Esophagus squamous epithelium (tissue), 5 donors: Measurements from ENCODE around the gene RARB. TPM values are rescaled to one million over a fixed set of nuclear protein-coding genes. Genes with fewer than 3 reads are reported as not detected.

ENCODE experiments used
- DNase-seq: peaks from one replicate; lab custom pipeline; 2025; lab: John Stamatoyannopoulos, UW
- H3K27ac ChIP-seq, 4 donors: fragments of 200-600 bp; sonication (generic); one replicate each; pipeline ENCODE4 v1.5.1; 2016 to 2019; ENCODE audit warnings: mild to moderate bottlenecking in 1 of 4
- H3K27me3 ChIP-seq, 4 donors: fragments of 200-600 bp; sonication (generic); 1 replicate in 3 of 4; 2 replicates in 1 of 4; pipeline versions ENCODE4 v1.5.1 to v1.6.0; 2017 to 2021; ENCODE audit warnings: antibody characterized with exemption in 1 of 4
- H3K36me3 ChIP-seq, 3 donors: fragments of 200-600 bp; sonication (generic); one replicate each; pipeline ENCODE4 v1.5.1; 2016 to 2019
- H3K4me1 ChIP-seq, 3 donors: fragments of 200-600 bp; sonication (generic); one replicate each; pipeline ENCODE4 v1.5.1; 2017 to 2019
- H3K4me3 ChIP-seq, 4 donors: fragments of 200-600 bp; sonication (generic); 1 replicate in 3 of 4; 2 replicates in 1 of 4; pipeline ENCODE4 v1.5.1; 2016 to 2019; ENCODE audit warnings: mild to moderate bottlenecking in 2 of 4, moderate library complexity in 1 of 4
- H3K9me3 ChIP-seq, 3 donors: fragments of 200-600 bp; sonication (generic); one replicate each; pipeline ENCODE4 v1.5.1; 2016 to 2019
- CTCF ChIP-seq, 6 experiments: fragments of 450-650 bp in 4 of 6; fragments of 200-600 bp in 2 of 6; sonication (generic) in 2 of 6; IDR thresholded peaks; one replicate each; pipeline ENCODE4 v1.5.1; 2016 to 2019; ENCODE audit warnings: antibody characterized with exemption in 6 of 6, mild to moderate bottlenecking in 4 of 6, moderate library complexity in 4 of 6
- POLR2A ChIP-seq, 4 donors: fragments of 450-650 bp; IDR thresholded peaks; one replicate each; pipeline ENCODE4 v1.6.1; 2017; ENCODE audit warnings: antibody characterized with exemption in 4 of 4, mild to moderate bottlenecking in 4 of 4, moderate library complexity in 3 of 4
- WGBS, 2 donors: methylation state at CpG; one replicate each; pipeline ENCODE4 v1.1.5; 2018; 5-methylcytosine and 5-hydroxymethylcytosine counted together
- intact Hi-C: fragments of 100-400 bp; cut with DNase I; formaldehyde crosslinking; loops from one replicate; pipeline ENCODE4 v1.15.0; 2022
- total RNA-seq, 4 donors: library from RNA; depleted of rRNA; stranded (reverse); fragments of >200 nt; gene quantifications; one replicate each; pipeline ENCODE4 v1.1.0, GENCODE V29; 2016
- donor health status: DM: yes; HTN: yes; CAD: no.

RARB gene
- total RNA-seq, 4 donors from 2014 or later = 1.9 to 9.0 (median 3.5) TPM

GRCh38 chr3:25589104-25589782 is 161.2 kb downstream of the RARB start:
- H3K9me3 ChIP-seq = no peaks in the 10 kb centered on the region
- intact Hi-C loops = no loop called here
- peaks cover 0 to 3% (median 0%) of the 10 kb centered on the region in 3 donors for H3K36me3 ChIP-seq
- no peak overlapping the region for H3K4me3 ChIP-seq
- H3K4me1 ChIP-seq = peaks cover 0 to 34% (median 18%) of the 10 kb centered on the region in 3 donors
- TF ChIP-seq POLR2A (IDR thresholded peaks at IDR 0.05) (no peak), CTCF (IDR thresholded peaks at IDR 0.05) (no peak)
- H3K27ac ChIP-seq = peak overlapping the region in 1 of 4 donors; percentile 22
- DNase-seq = no peak
- WGBS, 2 donors = 77 to 95% methylated on average over 3 to 4 of the region's 4 CpGs
- H3K27me3 ChIP-seq = no peaks in the 10 kb centered on the region

GRCh38 chr3:25589783-25590258 is 161.8 kb downstream of the RARB start:
- Histone ChIP-seq H3K4me1 (peaks cover 0 to 37% (median 18%) of the 10 kb centered on the region in 3 donors), H3K9me3 (no peaks in the 10 kb centered on the region), H3K27ac (peak overlapping the region in 1 of 4 donors; percentile 22), H3K4me3 (no peak overlapping the region), H3K27me3 (no peaks in the 10 kb centered on the region), H3K36me3 (no peaks in the 10 kb centered on the region)
- no peak for TF ChIP-seq POLR2A (IDR thresholded peaks at IDR 0.05)
- no peak for TF ChIP-seq CTCF (IDR thresholded peaks at IDR 0.05)
- intact Hi-C loops = loop anchor here (10.0 kb wide), 2 partner anchors 575 to 815 kb away; no protein-coding TSS in a partner anchor
- WGBS, 2 donors = 75% methylated on average over 4 to 8 of the region's 8 CpGs
- DNase-seq = no peak

- 0 to 19% methylated on average over 2 of the region's 3 CpGs for WGBS, 2 donors
- peaks cover 0 to 37% (median 18%) of the 10 kb centered on the region in 3 donors for H3K4me1 ChIP-seq
- intact Hi-C loops = loop anchor here (10.0 kb wide), 2 partner anchors 578 to 818 kb away; no protein-coding TSS in a partner anchor
Measured at GRCh38 chr3:25592510-25592968, 164.5 kb downstream of the RARB start.

GRCh38 chr3:25593001-25593400 is 164.9 kb downstream of the RARB start:
- peak overlapping the region in 3 of 4 donors; percentile 31 to 62 (median 50) for H3K27ac ChIP-seq
- no peaks in the 10 kb centered on the region for H3K9me3 ChIP-seq
- peaks cover 0 to 30% (median 0%) of the 10 kb centered on the region in 3 donors for H3K36me3 ChIP-seq
- no peak overlapping the region for H3K4me3 ChIP-seq
- H3K27me3 ChIP-seq = no peaks in the 10 kb centered on the region
- H3K4me1 ChIP-seq = peaks cover 0 to 37% (median 18%) of the 10 kb centered on the region in 3 donors
- TF ChIP-seq CTCF (IDR thresholded peaks at IDR 0.05) (no peak), POLR2A (IDR thresholded peaks at IDR 0.05) (no peak)
- DNase-seq = no peak
- intact Hi-C loops = loop anchor here (10.0 kb wide), 2 partner anchors 578 to 818 kb away; no protein-coding TSS in a partner anchor

More at GRCh38 chr3:25592510-25592968, 164.5 kb downstream of the RARB start:
- peak in 1 of 6 experiments; percentile 27 for TF ChIP-seq CTCF (IDR thresholded peaks at IDR 0.05)
- TF ChIP-seq POLR2A (IDR thresholded peaks at IDR 0.05) = no peak
- no peaks in the 10 kb centered on the region for H3K9me3 ChIP-seq
- H3K27me3 ChIP-seq = no peaks in the 10 kb centered on the region
- peaks cover 0 to 26% (median 0%) of the 10 kb centered on the region in 3 donors for H3K36me3 ChIP-seq
- DNase-seq = no peak
- H3K27ac ChIP-seq = peak overlapping the region in 3 of 4 donors; percentile 31 to 62 (median 50)
- H3K4me3 ChIP-seq = no peak overlapping the region

GRCh38 chr3:25594007-25594502 is 166.0 kb downstream of the RARB start:
- 0% methylated on average over 1 of the region's 1 CpG for WGBS, 2 donors
- intact Hi-C loops = loop anchor here (10.0 kb wide), 2 partner anchors 579 to 819 kb away; no protein-coding TSS in a partner anchor
- peak overlapping the region in 1 of 4 donors; percentile 50 for H3K27ac ChIP-seq
- no peaks in the 10 kb centered on the region for H3K27me3 ChIP-seq
- no peaks in the 10 kb centered on the region for H3K9me3 ChIP-seq
- DNase-seq = no peak
- TF ChIP-seq CTCF (IDR thresholded peaks at IDR 0.05) (peak; percentile 54 to 93 (median 81)), POLR2A (IDR thresholded peaks at IDR 0.05) (no peak)
- H3K36me3 ChIP-seq = peaks cover 0 to 41% (median 0%) of the 10 kb centered on the region in 3 donors
- peaks cover 0 to 36% (median 18%) of the 10 kb centered on the region in 3 donors for H3K4me1 ChIP-seq
- no peak overlapping the region for H3K4me3 ChIP-seq
